NCI-H2107 (cell line): ENCODE data around the gene KCNN3.
"Not testable (repeated sequence)": the region's sequence is repeated elsewhere in the genome, so short reads cannot be mapped to it uniquely, and the experiment has no call there.

Experiments used
- DNase-seq: peaks from one replicate; lab custom pipeline; 2025; lab: John Stamatoyannopoulos, UW

KCNN3 gene

GRCh38 chr1:154870115-154870571 is at the start of gene KCNN3:
Gene KCNN3, minus strand, starts transcription at chr1:154870281. Its CDS starts 317 bp downstream, at chr1:154869964.
- peak; percentile 96 for DNase-seq

- no peak for DNase-seq
Observed at GRCh38 chr1:154913273-154913672, 43.2 kb upstream of the KCNN3 start.

- no peak for DNase-seq
Observed at GRCh38 chr1:154912755-154913154, 42.7 kb upstream of the KCNN3 start.

- no peak for DNase-seq
Observed at GRCh38 chr1:154911691-154912550, 41.8 kb upstream of the KCNN3 start.

- DNase-seq, result no peak
Observed at GRCh38 chr1:154910851-154911250, 40.8 kb upstream of the KCNN3 start.

GRCh38 chr1:154908937-154909336 is 38.9 kb upstream of the KCNN3 start:
- no peak for DNase-seq

GRCh38 chr1:154908129-154908528 is 38.0 kb upstream of the KCNN3 start:
- DNase-seq, result not testable (repeated sequence)

GRCh38 chr1:154906621-154907081 is 36.6 kb upstream of the KCNN3 start:
- DNase-seq, result no peak

GRCh38 chr1:154902938-154903566 is 33.0 kb upstream of the KCNN3 start:
- DNase-seq, result no peak

GRCh38 chr1:154901591-154901990 is 31.5 kb upstream of the KCNN3 start:
- DNase-seq, result no peak

GRCh38 chr1:154899041-154899440 is 29.0 kb upstream of the KCNN3 start:
- no peak for DNase-seq

- no peak for DNase-seq
Observed at GRCh38 chr1:154896771-154897286, 26.7 kb upstream of the KCNN3 start.

GRCh38 chr1:154895798-154896197 is 25.7 kb upstream of the KCNN3 start:
- DNase-seq, result no peak

GRCh38 chr1:154891452-154891851 is 21.4 kb upstream of the KCNN3 start:
- DNase-seq, result no peak

- DNase-seq, result no peak
Observed at GRCh38 chr1:154888757-154889156, 18.7 kb upstream of the KCNN3 start.

GRCh38 chr1:154886281-154887015 is 16.4 kb upstream of the KCNN3 start:
- no peak for DNase-seq

- peak; percentile 40 for DNase-seq
Observed at GRCh38 chr1:154884869-154885701, 15.0 kb upstream of the KCNN3 start.

- no peak for DNase-seq
Observed at GRCh38 chr1:154883919-154884868, 14.1 kb upstream of the KCNN3 start.

- DNase-seq, result no peak
Observed at GRCh38 chr1:154881820-154882535, 11.9 kb upstream of the KCNN3 start.
